NCI-H1417 (cell line): ENCODE measurements around the gene C8G.

ENCODE experiments used
- DNase-seq, 3 experiments: peaks; one replicate each; lab custom pipeline; 2025; lab: John Stamatoyannopoulos, UW

C8G gene

GRCh38 chr9:136982232-136983051 is 37.4 kb downstream of the C8G start, which contains the start of gene LCNL1:
Gene LCNL1, plus strand, starts transcription at chr9:136982993. Its CDS starts 594 bp downstream, at chr9:136983587.
- DNase-seq = no peak

DNA sequence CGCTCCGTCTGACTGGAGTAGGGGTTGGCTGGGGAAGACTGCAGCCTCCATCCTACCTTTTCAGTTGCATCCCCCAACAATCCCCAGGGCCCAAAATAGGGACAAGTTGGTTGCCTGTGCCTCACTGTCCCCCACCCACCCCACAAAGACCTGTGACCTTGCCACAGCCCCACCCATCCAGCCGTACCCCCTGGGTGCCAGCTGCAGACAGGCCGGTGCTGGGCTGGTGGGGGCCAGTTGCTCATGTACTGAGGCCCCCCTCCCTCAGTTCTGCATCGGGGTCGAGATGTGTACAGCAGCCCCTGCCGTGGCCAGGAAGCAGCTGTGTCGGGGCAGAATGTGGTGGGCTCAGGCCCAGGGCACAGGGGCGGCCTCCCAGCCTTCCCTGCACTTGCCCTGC is 38.1 kb downstream of the C8G start:
- no peak for DNase-seq

DNA sequence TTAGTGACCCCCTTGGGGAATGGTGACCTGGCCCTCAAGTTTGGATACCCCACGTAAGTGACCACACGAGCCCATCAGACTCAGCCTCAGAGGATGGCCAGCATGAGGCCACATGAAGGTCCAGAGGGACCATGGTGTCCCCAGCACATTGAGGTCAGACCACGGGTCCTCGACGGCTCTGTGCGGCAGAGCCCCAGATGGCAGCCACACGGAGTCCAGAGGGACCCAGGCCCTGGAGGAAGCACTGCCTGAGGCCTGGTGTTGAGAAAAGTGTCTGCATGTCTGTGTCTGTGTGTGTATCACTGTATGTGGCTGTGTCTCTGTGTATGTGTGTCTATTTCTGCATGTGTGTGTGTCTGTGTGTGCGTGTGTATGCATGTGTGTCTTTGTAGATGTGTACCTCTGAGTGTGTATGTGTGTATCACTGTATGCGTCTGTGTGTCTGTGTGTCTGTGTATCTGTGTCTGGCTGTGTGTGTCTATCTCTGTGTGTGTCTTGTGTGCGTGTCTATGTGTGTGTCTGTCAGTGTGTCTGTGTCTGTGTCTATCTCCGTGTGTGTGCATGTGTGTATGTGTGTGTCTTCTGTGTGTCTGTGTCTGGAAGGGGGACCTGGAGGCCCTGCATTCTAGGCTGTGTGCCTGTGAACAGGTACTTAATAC is 38.7 kb downstream of the C8G start:
- no peak for DNase-seq

DNA sequence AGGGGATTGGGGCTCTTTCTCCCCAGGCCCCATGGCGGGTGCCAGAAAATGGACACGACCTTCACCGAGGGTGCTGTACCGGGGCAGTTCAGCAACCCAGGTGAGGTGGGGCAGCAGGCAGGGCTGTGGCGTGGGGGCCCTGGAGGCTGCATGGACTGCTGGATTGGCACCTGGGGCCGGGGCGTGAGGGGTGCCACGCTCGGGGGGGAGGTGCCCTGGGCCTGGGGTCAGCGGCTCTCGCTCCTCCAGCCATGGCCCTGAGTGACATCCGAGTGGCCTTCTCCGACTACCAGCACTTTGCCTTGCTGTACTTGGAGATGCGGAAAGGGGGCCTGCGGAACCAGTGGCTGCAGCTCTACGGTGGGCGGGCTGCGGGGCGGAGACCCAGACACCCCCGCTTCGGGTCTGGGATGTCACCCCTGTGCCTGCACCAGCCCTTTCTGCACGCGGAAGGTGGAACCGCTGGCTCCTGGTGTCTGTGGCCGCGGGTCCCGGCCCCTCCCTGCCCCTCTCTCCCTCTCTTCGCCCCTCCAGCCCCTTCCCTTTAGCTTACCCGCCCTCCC is 39.5 kb downstream of the C8G start:
- DNase-seq = no peak

DNA sequence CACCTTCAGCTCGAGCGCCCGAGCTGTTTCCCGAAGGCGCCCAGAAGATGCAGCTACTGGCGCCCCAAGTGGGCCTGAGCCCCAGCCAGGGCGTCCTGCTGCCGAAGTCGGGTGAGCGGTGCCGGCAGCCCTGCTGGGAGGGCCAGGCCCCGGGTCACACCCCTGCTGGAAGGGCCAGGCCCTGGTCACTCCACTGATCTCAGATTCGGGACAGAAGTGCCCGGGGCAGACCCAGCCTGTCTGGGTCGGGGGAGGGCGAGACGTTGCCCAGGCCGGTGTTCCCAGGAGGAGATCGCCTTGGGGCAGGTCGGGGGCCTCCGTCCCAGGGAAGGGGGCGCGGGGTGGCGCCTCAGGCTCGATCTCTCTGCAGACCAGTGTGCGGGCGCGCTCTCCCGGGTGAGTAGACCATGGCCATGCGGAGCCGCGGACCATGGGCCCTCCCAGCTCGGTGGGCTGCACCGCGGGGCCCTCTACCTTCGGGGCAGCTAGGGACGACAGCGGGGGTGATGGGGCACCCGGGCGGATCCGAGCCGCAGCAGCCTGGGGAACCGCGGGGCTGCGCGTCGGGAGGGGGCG is 40.1 kb downstream of the C8G start:
- no peak for DNase-seq

- no peak for DNase-seq
Measured at GRCh38 chr9:136985853-136986252, 40.8 kb downstream of the C8G start.

- no peak for DNase-seq
Measured at GRCh38 chr9:136988872-136989271, 43.8 kb downstream of the C8G start.

DNA sequence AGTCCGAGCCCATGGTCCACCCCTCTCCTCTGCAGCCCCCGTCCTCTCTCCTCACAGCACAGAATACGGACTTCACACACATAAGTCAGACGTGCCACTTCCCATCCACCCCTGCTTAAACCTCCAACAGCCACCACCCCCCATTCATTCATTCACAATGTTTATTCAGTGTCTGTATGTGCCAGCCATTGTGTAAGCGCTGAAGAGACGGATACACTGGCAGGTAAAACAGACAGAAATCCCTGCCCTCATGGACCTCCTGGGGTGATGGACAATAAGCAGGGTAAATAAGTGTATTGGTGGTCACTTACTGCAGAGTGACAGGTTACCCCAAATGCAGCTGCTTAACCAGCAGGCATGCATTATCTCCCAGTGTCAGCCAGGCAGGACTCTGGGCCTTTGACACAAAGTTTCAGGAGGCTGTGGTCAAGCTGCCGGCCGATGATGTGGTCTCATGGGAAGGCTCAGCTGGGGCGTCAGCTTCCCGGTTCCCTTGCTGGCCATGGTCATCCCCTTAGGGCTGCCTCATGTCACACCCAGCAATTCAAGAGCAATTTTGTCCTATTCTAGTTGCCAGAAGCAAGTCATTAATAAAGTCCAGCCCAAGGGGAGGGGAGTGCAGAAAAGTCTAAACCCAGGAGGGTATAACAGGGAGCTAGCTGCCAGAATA is 45.3 kb downstream of the C8G start:
- DNase-seq = peak in 2 of 3 experiments; percentile 19 to 67

DNA sequence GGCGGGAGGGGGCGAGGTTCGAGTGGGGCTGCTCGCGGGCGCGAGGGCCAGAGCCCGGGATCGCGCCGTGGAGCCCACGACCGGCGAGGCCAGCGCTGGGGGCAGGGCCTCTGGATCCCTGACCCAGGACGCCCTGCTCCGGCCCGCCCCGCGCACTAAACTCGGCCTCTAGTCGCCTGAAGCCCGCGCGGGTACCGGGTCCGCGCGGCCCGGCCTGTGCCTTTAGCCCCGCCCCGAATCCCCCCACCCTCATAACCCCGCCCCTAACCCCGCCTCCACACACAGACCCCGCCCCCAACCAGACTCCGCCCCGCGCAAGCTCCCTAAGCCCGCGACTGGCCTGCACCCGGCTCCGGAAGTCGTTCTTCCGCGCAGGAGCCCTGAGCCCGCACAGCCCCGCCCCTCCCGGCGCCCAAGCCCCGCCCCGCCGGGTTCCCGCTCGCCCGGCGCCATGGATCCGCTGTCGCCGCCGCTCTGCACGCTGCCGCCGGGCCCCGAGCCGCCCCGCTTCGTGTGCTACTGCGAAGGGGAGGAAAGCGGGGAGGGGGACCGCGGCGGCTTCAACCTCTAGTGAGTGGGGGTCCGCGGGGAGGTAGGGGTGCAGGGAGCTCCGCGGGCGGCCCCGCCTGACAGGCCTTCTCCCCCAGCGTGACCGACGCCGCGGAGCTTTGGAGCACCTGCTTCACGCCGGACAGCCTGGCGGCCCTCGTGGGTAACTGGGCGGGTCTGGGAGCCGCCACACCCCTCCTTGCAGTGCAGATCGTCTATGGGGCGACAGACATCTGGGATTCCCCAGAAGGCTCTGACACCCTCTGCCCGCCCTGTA is 47.2 kb downstream of the C8G start, which contains the start of gene PAXX:
Gene PAXX, plus strand, starts transcription at position 430 of the 826 bp plus-strand sequence. Its CDS starts 22 bp downstream, at position 452.
- DNase-seq = peak; percentile 81 to 90 (median 88)

DNA sequence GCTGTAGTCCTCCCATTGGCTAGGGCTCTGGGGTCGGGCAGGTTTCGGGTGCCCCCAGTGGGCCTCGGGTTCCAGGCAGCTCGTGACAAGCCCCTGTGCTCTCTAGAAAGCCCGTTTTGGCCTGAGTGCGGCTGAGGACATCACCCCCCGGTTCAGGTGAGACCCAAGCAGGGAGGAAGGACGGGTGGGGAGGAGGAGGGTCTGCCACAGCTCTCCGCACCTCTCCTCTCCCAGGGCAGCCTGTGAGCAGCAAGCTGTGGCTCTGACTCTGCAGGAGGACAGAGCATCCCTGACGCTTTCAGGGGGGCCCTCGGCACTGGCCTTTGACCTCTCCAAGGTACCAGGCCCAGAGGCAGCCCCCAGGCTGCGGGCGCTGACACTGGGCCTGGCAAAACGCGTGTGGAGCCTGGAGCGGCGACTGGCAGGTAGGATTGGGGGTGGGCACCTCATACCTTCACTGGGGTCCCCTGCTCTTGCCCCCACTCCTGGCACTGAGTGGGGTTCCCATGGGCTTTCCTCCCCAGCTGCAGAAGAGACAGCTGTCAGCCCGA is 47.9 kb downstream of the C8G start:
- no peak for DNase-seq

GRCh38 chr9:136994180-136994887 is 49.3 kb downstream of the C8G start:
- DNase-seq = no peak

DNA sequence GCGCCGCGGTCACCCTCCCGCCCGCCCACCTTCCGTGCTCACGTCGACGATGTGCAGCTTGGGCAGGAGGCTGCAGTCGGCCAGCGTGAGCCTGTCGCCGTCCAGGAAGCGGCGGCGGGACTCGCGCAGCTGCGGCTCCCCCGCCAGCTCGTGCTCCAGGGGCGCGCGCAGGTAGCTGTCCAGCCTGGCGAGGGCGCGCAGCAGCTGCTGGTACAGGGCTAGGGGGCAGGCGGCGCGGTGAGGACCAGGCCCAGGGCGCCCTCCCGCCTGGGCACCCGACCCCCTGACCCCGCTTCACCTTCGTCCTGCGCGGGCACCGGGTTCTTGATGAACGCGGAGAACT is 49.8 kb downstream of the C8G start:
- no peak for DNase-seq

GRCh38 chr9:136995362-136995761 is 50.3 kb downstream of the C8G start:
- DNase-seq = no peak

DNA sequence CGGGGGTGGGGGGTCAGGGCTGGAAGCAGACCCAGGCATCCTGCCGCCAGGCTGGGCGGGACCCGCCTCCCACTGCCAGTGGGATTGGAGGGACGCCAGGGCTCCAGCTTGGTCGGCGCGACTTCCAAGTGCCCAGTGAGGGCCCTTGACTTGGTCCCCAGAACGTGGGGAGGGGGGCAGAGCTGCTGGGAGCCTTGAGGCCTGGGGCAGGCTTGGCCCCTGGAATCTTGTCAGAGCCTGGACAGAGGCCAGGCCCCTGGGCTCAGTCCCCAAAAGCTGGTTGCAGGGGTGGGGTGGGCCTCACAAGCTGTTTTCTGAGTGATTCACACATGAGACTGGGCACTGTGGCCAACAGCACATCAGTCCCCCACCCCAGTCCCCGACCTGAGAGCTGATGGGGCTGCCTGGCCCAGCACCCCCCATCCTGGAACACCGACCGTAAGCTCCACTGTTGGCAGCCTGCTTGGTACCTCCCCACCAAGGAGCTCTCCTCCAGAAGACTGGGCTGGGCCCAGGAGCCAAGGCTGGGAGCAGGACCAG is 50.8 kb downstream of the C8G start:
- peak in 1 of 3 experiments; percentile 14 for DNase-seq
